ENCODE measurements around the gene TCN2. TPM values are rescaled to one million over a fixed set of nuclear protein-coding genes. Genes with fewer than 3 reads are reported as not detected.

The TCN2 gene
- total RNA-seq, 4 donors from 2014 or later: 17.3 to 248 (median 186) TPM

DNA sequence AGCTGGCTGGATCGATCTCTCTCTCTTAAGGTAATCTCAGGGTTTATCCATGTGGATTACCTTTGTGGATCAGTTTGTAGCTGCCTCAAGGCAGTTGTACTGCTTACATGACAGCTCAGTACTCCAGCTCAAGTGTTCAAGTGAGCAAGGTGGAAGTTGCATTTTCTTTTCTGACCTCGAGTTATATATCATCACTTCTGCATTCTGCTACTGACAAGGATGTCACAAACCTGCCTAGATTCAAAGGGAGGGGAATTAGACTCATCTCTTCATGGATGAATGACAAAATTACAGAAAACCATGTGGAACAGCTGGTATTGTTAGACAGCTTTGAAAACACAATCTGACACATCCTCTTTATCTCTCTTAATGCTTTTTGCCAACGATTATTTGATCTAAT, 6.1 kb upstream of the TCN2 start:
- Histone ChIP-seq H3K4me1 (peaks cover 0 to 3% (median 1%) of the 10 kb centered on the region in 4 donors), H3K9me3 (no peaks in the 10 kb centered on the region), H3K27ac (no peak overlapping the region), H3K4me3 (no peak overlapping the region), H3K36me3 (no peaks in the 10 kb centered on the region), H3K27me3 (no peaks in the 10 kb centered on the region)
- TF ChIP-seq, protein P1, sequence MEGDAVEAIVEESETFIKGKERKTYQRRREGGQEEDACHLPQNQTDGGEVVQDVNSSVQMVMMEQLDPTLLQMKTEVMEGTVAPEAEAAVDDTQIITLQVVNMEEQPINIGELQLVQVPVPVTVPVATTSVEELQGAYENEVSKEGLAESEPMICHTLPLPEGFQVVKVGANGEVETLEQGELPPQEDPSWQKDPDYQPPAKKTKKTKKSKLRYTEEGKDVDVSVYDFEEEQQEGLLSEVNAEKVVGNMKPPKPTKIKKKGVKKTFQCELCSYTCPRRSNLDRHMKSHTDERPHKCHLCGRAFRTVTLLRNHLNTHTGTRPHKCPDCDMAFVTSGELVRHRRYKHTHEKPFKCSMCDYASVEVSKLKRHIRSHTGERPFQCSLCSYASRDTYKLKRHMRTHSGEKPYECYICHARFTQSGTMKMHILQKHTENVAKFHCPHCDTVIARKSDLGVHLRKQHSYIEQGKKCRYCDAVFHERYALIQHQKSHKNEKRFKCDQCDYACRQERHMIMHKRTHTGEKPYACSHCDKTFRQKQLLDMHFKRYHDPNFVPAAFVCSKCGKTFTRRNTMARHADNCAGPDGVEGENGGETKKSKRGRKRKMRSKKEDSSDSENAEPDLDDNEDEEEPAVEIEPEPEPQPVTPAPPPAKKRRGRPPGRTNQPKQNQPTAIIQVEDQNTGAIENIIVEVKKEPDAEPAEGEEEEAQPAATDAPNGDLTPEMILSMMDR (IDR thresholded peaks at IDR 0.05): no peak
- TF ChIP-seq POLR2A (IDR thresholded peaks at IDR 0.05): no peak
- no peak for DNase-seq

DNA sequence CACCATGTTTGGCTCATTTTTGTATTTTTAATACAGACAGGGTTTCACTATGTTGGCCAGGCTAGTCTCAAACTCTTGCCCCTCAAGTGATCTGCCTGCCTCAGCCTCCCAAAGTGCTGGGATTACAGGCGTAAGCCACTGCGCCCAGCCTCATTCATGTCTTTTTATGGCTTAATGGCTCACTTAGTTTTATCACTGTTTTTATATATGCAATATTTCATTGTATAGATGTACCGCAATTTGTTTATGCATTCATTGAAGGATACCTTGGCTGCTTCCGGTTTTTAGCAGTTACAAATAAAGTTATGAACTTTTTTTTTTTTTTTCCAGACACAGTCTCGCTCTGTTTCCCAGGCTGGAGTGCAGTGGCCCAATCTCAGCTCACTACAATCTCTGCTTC, 5.5 kb upstream of the TCN2 start:
- Histone ChIP-seq H3K9me3 (no peaks in the 10 kb centered on the region), H3K27ac (no peak overlapping the region), H3K36me3 (no peaks in the 10 kb centered on the region), H3K4me1 (peaks cover 0 to 7% (median 3%) of the 10 kb centered on the region in 4 donors), H3K27me3 (no peaks in the 10 kb centered on the region), H3K4me3 (no peak overlapping the region)
- no peak for DNase-seq
- TF ChIP-seq, protein P1 (IDR thresholded peaks at IDR 0.05): no peak
- no peak for TF ChIP-seq POLR2A (IDR thresholded peaks at IDR 0.05)

DNA sequence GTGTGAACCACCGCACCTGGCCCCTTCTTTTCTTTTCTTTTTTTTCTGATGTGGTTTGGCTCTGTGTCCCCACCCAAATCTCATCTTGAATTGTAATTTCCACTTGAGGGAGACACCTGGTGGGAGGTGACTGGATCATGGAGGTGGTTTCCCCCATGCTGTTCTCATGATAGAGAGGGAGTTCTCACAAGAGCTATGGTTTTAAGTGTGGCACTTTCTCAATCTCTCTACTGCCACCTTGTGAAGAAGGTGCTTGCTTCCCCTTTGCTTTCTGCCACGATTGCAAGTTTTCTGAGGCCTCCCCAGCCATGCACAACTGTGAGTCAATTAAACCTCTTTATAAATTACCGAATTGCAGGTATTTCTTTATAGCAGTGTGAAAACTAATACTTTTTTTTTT, 4.9 kb upstream of the TCN2 start:
- no peaks in the 10 kb centered on the region for H3K9me3 ChIP-seq
- no peaks in the 10 kb centered on the region for H3K36me3 ChIP-seq
- TF ChIP-seq POLR2A (IDR thresholded peaks at IDR 0.05): no peak
- TF ChIP-seq, protein P1 (IDR thresholded peaks at IDR 0.05): peak in 4 of 6 experiments; percentile 24 to 64 (median 60)
- DNase-seq: no peak
- H3K4me3 ChIP-seq: no peak overlapping the region
- peaks cover 0 to 7% (median 3%) of the 10 kb centered on the region in 4 donors for H3K4me1 ChIP-seq
- no peak overlapping the region for H3K27ac ChIP-seq
- no peaks in the 10 kb centered on the region for H3K27me3 ChIP-seq

DNA sequence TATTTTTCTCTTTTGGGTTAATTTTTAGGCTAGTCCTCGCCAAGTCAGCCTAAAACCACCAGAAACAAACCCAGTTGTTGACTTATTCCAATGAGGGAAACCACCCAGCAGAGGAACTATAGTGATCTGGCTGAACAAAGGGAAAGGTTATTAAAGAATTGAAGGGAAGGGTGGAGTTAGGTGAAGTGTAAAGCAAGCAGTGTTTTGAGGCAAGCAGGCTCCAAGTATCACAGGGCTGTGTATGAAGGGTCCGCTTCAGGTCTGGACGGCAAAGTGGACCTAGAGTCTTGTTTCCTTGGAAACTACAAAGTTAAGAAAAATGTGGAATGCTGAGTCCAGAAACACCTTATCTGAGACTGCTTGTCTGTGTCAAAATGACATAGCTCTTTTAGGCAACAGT, 3.2 kb upstream of the TCN2 start:
- H3K36me3 ChIP-seq: no peaks in the 10 kb centered on the region
- peaks cover 0 to 24% (median 8%) of the 10 kb centered on the region in 4 donors for H3K4me1 ChIP-seq
- no peak for DNase-seq
- H3K9me3 ChIP-seq: no peaks in the 10 kb centered on the region
- no peak overlapping the region for H3K4me3 ChIP-seq
- no peaks in the 10 kb centered on the region for H3K27me3 ChIP-seq
- TF ChIP-seq, protein P1 (IDR thresholded peaks at IDR 0.05): no peak
- TF ChIP-seq POLR2A (IDR thresholded peaks at IDR 0.05): no peak
- no peak overlapping the region for H3K27ac ChIP-seq

GRCh38 chr22:30604723-30605122, 2.3 kb upstream of the TCN2 start:
- Histone ChIP-seq H3K27me3 (no peaks in the 10 kb centered on the region), H3K36me3 (no peaks in the 10 kb centered on the region), H3K4me1 (peaks cover 0 to 32% (median 10%) of the 10 kb centered on the region in 4 donors), H3K4me3 (no peak overlapping the region), H3K9me3 (no peaks in the 10 kb centered on the region), H3K27ac (no peak overlapping the region)
- no peak for TF ChIP-seq POLR2A (IDR thresholded peaks at IDR 0.05)
- TF ChIP-seq, protein P1 (IDR thresholded peaks at IDR 0.05): no peak
- no peak for DNase-seq

Data from Peyer's patch (tissue), 4 donors.